HG03460 (cell line): Measurements from ENCODE around the gene FOXQ1.
"Not testable (repeated sequence)": the region's sequence is repeated elsewhere in the genome, so short reads cannot be mapped to it uniquely, and the experiment has no call there.

ENCODE experiments used
- ATAC-seq: cut with Tn5 transposase; IDR thresholded peaks from one replicate; pipeline ENCODE4 v1.9.1; 2021; ENCODE audit not compliant: unreplicated experiment

The FOXQ1 gene

GRCh38 chr6:1318584-1318983 is 6.7 kb downstream of the FOXQ1 start:
- not testable (repeated sequence) for ATAC-seq

DNA sequence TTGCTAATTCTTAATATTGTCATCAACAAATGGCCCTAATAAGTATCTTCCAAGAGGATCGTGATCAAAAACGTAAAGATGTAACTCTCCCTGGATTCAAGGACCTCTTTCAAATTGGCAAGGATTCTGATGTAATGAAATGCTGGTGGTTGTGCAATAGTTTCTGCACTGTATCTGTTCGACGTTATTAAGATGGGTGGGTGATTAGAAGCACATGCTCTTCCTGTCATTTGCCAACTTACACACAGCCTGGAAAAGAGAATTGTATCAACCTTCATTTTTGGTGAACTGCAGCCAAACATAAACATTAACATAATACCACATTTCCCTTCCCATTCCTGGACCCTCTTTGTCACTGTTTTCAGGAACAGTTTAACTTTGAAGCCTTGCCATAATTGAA is 9.8 kb downstream of the FOXQ1 start:
- ATAC-seq, result no peak

- ATAC-seq, result no peak
Observed at GRCh38 chr6:1322156-1322555, 10.3 kb downstream of the FOXQ1 start.

DNA sequence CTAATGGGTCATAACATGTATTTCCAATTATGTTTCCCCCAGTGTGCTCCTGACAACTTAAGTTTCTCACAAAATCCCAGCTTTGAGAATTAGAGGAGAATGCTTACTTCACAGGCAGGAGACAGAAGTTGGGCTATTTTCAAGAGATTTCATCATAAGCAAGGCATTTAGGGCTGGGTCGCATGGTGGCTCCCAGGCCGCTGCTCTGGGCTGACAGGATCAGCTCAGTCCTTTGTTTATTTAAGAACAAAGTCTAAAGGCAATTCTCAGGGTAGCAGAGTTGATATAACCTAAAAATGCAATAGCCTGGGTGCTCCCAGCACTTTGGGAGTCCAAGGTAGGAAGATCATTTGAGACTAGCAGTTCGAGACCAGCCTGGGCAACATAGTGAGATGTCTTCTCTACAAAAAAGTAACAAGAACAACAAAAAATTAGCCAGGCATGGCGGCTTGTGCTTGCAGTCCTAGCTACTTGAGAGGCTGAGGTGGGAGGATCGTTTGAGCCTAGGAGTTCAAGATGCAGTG is 10.9 kb downstream of the FOXQ1 start:
- ATAC-seq, result no peak

GRCh38 chr6:1324936-1325335 is 13.0 kb downstream of the FOXQ1 start:
- no peak for ATAC-seq

- ATAC-seq, result no peak
Observed at GRCh38 chr6:1325461-1326309, 13.8 kb downstream of the FOXQ1 start.

DNA sequence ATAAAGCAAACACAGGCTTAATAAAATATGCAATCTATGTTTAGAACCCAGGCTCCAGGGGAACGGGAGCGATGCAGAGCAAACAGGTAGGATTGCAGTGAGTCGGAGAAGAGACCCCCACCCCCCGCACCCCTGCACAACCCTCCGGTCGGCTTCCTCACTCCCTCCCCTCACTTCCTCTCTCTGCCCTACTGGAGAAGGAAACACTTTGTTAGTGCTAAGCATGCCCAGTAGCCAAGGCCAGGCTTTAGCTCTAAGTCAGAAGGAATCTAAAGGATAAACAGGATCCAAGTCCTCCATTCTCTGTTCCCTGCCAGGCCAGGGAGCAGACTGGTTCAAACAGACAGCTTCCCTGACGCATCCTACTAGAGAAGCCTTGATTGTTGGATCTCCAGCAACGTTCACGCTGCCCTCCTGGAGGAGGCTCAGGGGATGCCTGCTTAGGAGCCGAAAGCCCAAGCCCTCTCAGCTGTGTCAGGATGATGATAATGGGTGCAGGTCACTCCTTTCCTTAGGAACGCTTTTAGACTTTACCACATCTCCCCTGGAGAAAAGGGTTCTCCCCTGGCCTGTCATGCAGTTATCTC is 14.7 kb downstream of the FOXQ1 start:
- ATAC-seq, result no peak

DNA sequence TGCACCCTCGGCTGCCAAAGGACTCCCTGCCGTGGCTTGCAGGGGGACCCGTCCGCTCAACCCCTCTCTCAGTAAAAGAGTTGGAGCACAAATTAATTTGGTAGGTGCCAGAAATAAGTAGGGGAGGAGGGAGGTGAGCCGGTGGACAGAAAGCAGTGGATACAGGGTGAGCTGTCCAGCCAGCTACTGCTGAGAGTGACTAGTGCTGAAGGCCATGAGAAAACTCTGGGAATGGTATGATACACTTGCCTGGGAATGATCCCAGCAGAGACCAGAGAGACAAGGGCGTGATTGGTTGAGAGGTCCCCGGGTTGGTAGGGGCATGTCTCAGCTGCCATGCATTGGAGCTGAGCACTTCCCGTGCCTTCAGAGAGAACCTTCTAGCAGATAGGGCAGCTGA is 15.7 kb downstream of the FOXQ1 start:
- no peak for ATAC-seq

DNA sequence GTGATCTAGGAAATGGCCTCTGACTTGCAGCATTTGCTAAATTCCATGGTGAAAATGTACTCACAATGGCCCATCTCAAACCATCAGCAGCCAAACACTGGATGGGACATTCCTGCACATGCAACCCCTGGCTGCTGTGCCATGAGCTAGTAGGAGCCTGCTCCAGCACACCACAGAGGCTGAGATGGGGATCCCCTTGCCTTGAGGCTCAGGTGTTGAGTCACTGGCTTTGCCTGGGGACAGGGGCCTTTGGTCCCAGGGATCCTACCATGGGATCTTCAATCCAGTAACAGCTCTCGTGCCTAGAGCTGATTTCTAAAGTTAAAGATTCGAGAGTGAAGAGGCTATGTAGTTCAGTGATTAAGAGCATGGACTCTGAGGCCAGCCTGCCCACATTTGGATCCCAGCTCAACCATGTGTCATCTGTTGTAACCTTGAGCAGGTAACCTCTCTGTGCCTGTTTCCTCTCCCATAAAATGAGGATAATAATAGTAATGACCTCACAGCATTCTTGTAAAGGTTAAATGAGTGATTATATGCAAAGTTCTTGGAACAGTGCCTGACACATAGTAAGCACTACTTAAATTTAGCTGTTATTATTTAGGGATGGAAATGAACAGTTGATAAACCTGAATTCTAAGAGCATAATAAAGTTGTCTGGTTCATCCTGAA is 16.4 kb downstream of the FOXQ1 start:
- ATAC-seq, result no peak

DNA sequence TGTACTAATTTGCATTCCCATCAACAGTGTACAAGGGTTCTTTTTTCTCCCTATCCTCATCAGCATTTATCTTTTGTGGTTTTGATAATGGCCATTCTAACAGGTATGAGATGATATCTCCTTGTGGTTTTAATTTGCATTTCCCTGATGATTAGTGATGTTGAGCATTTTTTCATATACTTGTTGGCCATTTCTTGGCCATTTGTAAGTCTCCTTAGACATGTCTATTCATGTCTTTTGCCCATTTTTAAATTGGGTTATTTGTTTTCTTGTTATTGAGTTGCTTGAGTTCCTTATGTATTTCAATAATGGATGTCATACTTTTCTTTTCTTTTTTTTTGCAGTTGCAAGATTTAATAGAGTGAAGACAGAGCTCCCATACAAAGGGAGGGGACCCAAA is 17.8 kb downstream of the FOXQ1 start:
- ATAC-seq, result no peak

DNA sequence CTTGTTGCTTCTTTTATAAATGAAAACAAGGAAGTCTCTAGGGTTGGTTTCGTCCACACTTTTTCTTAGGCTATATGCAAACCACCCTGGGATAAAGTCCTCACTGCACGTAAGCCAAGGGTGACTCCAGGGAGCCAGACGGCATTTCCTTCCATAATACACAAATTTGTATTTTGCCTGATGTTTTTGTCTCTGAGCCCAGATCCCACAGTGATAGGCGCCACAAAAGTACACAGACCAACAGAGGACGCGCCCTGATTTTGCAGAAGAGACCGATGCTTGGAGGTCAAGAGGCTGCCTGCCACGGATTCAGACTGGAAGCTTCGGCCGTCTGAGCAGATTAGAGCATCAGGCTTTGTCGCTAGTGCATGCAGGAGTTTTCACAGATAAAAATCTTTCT is 22.8 kb downstream of the FOXQ1 start:
- ATAC-seq, result no peak

DNA sequence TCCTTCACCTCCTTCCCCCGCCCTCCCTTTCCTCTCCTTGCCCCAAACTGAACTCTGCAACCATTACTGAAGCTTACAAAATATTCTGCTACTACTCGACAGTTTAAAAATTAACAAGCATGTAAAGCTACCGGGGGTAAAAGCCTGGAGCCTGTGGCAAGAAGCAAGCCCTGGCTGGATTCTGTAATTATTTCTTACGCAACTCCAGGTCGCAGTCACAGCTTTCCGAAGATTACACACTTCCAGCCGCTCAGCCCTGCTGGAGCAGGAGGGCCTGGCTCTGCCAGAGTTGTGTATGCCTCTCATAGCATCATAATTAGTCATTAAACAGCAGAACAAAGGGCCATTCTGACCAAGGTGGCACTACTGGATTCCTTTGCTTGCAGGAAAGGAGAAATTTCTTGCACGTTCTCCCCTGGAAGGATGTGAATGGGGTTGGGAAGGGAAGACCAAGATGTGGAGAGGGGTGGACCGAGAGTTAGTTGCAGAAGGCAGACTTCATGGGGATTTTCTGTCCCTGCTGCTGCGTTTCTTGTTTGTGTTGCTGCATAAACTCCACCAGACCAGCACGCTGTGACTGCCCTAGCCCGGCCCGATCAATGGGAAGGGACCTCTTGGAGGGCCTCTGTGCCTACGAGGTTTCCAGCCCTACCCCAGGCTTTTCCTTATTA is 23.6 kb downstream of the FOXQ1 start:
- no peak for ATAC-seq

- no peak for ATAC-seq
Observed at GRCh38 chr6:1336246-1336843, 24.4 kb downstream of the FOXQ1 start.

- ATAC-seq, result no peak
Observed at GRCh38 chr6:1337791-1338190, 25.9 kb downstream of the FOXQ1 start.

- ATAC-seq, result no peak
Observed at GRCh38 chr6:1346101-1346500, 34.2 kb downstream of the FOXQ1 start.

- no peak for ATAC-seq
Observed at GRCh38 chr6:1346558-1347091, 34.7 kb downstream of the FOXQ1 start.

- ATAC-seq, result no peak
Observed at GRCh38 chr6:1347161-1347560, 35.3 kb downstream of the FOXQ1 start.

GRCh38 chr6:1348675-1349074 is 36.8 kb downstream of the FOXQ1 start:
- no peak for ATAC-seq

DNA sequence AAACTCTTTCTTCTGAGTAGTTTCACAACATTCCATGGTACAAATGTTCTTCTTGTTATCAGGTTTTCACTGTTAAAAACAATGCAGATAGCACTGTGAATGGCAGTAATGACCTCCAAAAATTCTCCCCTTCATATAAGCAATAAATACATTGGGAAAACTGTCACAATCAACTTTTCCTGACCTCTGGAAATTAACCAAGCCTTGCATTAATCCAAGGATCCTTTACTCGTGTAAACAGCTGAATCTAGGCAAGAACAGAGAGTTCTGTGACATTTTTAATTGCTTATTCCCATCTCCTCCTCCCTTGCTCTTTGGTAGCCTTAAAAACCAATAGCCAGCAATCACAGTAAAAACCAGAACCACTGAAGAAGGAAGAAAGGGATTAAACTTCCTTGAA is 37.8 kb downstream of the FOXQ1 start:
- ATAC-seq, result no peak

GRCh38 chr6:1351381-1352008 is 39.6 kb downstream of the FOXQ1 start:
- ATAC-seq, result no peak
